Measurements from ENCODE around the gene COA5.
A peak's percentile ranks its signal among the peaks of the same experiment; 100 is the strongest.

COA5 gene

GRCh38 chr2:98571796-98572195 lies 36.5 kb downstream of the COA5 start:
- no peak for DNase-seq (ENCODE audit: low read depth in 2 of 2)

- no peak for DNase-seq (ENCODE audit: low read depth in 2 of 2)
Observed at GRCh38 chr2:98571121-98571701, 37.1 kb downstream of the COA5 start.

- no peak for DNase-seq (ENCODE audit: low read depth in 2 of 2)
Observed at GRCh38 chr2:98570356-98570755, 38.0 kb downstream of the COA5 start.

GRCh38 chr2:98569915-98570314 lies 38.4 kb downstream of the COA5 start:
- DNase-seq (ENCODE audit: low read depth in 2 of 2) = no peak

GRCh38 chr2:98569197-98569793 lies 39.0 kb downstream of the COA5 start:
- DNase-seq (ENCODE audit: low read depth in 2 of 2) = peak; percentile 70 to 83

- DNase-seq (ENCODE audit: low read depth in 2 of 2) = no peak
Observed at GRCh38 chr2:98568161-98568956, 40.0 kb downstream of the COA5 start.

GRCh38 chr2:98565941-98566340 lies 42.4 kb downstream of the COA5 start:
- no peak for DNase-seq (ENCODE audit: low read depth in 2 of 2)

- no peak for DNase-seq (ENCODE audit: low read depth in 2 of 2)
Observed at GRCh38 chr2:98565286-98565860, 42.9 kb downstream of the COA5 start.

GRCh38 chr2:98564541-98565132 lies 43.7 kb downstream of the COA5 start:
- no peak for DNase-seq (ENCODE audit: low read depth in 2 of 2)

- no peak for DNase-seq (ENCODE audit: low read depth in 2 of 2)
Observed at GRCh38 chr2:98563394-98563793, 44.9 kb downstream of the COA5 start.

GRCh38 chr2:98561902-98562695 lies 46.2 kb downstream of the COA5 start:
- DNase-seq (ENCODE audit: low read depth in 2 of 2) = no peak

GRCh38 chr2:98561018-98561417 lies 47.3 kb downstream of the COA5 start:
- DNase-seq (ENCODE audit: low read depth in 2 of 2) = no peak

GRCh38 chr2:98560256-98560771 lies 48.0 kb downstream of the COA5 start:
- no peak for DNase-seq (ENCODE audit: low read depth in 2 of 2)

GRCh38 chr2:98559581-98559980 lies 48.7 kb downstream of the COA5 start:
- no peak for DNase-seq (ENCODE audit: low read depth in 2 of 2)

GRCh38 chr2:98558852-98559530 lies 49.3 kb downstream of the COA5 start:
- no peak for DNase-seq (ENCODE audit: low read depth in 2 of 2)

- DNase-seq (ENCODE audit: low read depth in 2 of 2) = no peak
Observed at GRCh38 chr2:98556344-98557033, 51.8 kb downstream of the COA5 start.

GRCh38 chr2:98555696-98556095 lies 52.6 kb downstream of the COA5 start:
- DNase-seq (ENCODE audit: low read depth in 2 of 2) = no peak

GRCh38 chr2:98554116-98554861 lies 54.0 kb downstream of the COA5 start:
- DNase-seq (ENCODE audit: low read depth in 2 of 2) = no peak

- DNase-seq (ENCODE audit: low read depth in 2 of 2) = no peak
Observed at GRCh38 chr2:98552499-98553179, 55.7 kb downstream of the COA5 start.
